CD8-positive, alpha-beta memory T cell (primary cell): ENCODE results near the gene KLHL7. TPM values are rescaled to one million over a fixed set of nuclear protein-coding genes. Genes with fewer than 3 reads are reported as not detected.
"Not testable (repeated sequence)": the region's sequence is repeated elsewhere in the genome, so short reads cannot be mapped to it uniquely, and the experiment has no call there.

Source experiments
- CTCF ChIA-PET: fragments of 350-600 bp; sonication (Branson Sonifier 250); formaldehyde crosslinking; loops from one replicate; lab custom pipeline; 2021; ENCODE audit warnings: antibody characterized with exemption; lab: Charles Lee
- POLR2A ChIA-PET: fragments of 350-600 bp; sonication (Branson Sonifier 250); formaldehyde crosslinking; loops from one replicate; lab custom pipeline; 2021; ENCODE audit warnings: antibody characterized with exemption; lab: Charles Lee
- DNase-seq, 5 donors: peaks; one replicate each; pipeline versions ENCODE4 v3.0.0 to v3.0.0-alpha.2; 2020 to 2022; ENCODE audit warnings: mixed read lengths in 1 of 5
- H3K27ac ChIP-seq: one replicate; pipeline ENCODE4 v1.7.0; 2013; ENCODE audit warnings: low read depth, mild to moderate bottlenecking, low read length, moderate library complexity
- H3K27me3 ChIP-seq: 2 replicates; pipeline ENCODE4 v1.7.0; 2013; ENCODE audit warnings: low read length, mild to moderate bottlenecking; ENCODE audit not compliant: insufficient read depth, poor library complexity, severe bottlenecking
- H3K36me3 ChIP-seq: 2 replicates; pipeline ENCODE4 v1.7.0; 2013; ENCODE audit warnings: mild to moderate bottlenecking, low read length, moderate library complexity; ENCODE audit not compliant: insufficient read depth
- H3K4me1 ChIP-seq: 2 replicates; pipeline ENCODE4 v1.7.0; 2013; ENCODE audit warnings: mild to moderate bottlenecking, low read length, moderate library complexity; ENCODE audit not compliant: insufficient read depth
- H3K4me3 ChIP-seq: 2 replicates; pipeline ENCODE4 v1.7.0; 2013; ENCODE audit warnings: mild to moderate bottlenecking, low read length
- H3K9me3 ChIP-seq: 2 replicates; pipeline ENCODE4 v1.7.0; 2013; ENCODE audit warnings: mild to moderate bottlenecking, low read length
- H3K27ac Mint-ChIP-seq, 8 donors: one replicate each; pipeline ENCODE4 v1.8.0; 2020 to 2021; ENCODE audit warnings: mixed read lengths in 8 of 8, mild to moderate bottlenecking in 6 of 8, inconsistent platforms in 3 of 8, moderate library complexity in 3 of 8
- H3K27me3 Mint-ChIP-seq, 2 donors: one replicate each; pipeline ENCODE4 v1.8.0; 2020 to 2021; ENCODE audit warnings: mixed read lengths in 2 of 2, mild to moderate bottlenecking in 1 of 2, moderate library complexity in 1 of 2
- H3K36me3 Mint-ChIP-seq, 3 donors: one replicate each; pipeline ENCODE4 v1.8.0; 2020 to 2021; ENCODE audit warnings: mixed read lengths in 3 of 3, inconsistent platforms in 1 of 3, mild to moderate bottlenecking in 1 of 3
- H3K4me1 Mint-ChIP-seq, 3 donors: one replicate each; pipeline ENCODE4 v1.8.0; 2020 to 2021; ENCODE audit warnings: mixed read lengths in 3 of 3, inconsistent platforms in 1 of 3, mild to moderate bottlenecking in 1 of 3
- H3K4me3 Mint-ChIP-seq, 7 donors: one replicate each; pipeline ENCODE4 v1.8.0; 2020 to 2021; ENCODE audit warnings: mixed read lengths in 7 of 7, mild to moderate bottlenecking in 6 of 7, moderate library complexity in 4 of 7, inconsistent platforms in 2 of 7
- H3K9me3 Mint-ChIP-seq, 5 donors: one replicate each; pipeline ENCODE4 v1.8.0; 2020 to 2022; ENCODE audit warnings: mixed read lengths in 5 of 5, mild to moderate bottlenecking in 3 of 5, moderate library complexity in 2 of 5, inconsistent platforms in 1 of 5
- polyA plus RNA-seq: library from polyadenylated mRNA; unstranded; fragments of 300-500 nt; fragmentation: Illumina TruSeq; gene quantifications from one replicate; pipeline ENCODE4 v1.2.3, GENCODE V29; 2021
- total RNA-seq, 2 experiments: library from RNA; stranded (reverse); gene quantifications; one replicate each; pipeline ENCODE4 v1.2.3, GENCODE V29; 2021

KLHL7 gene
- total and polyA plus RNA-seq, 3 experiments from 2014 or later: 20.4 to 29.9 (median 20.9) TPM

GRCh38 chr7:23184291-23184690 lies 78.7 kb downstream of the KLHL7 start:
- Mint-ChIP-seq H3K36me3 (peaks cover 0 to 43% (median 3%) of the 10 kb centered on the region in 3 donors), H3K4me1 (peaks cover 39 to 59% (median 57%) of the 10 kb centered on the region in 3 donors), H3K4me3 (peak overlapping the region; percentile 29 to 83 (median 45)), H3K27me3 (peaks cover 0 to 5% of the 10 kb centered on the region in 2 donors), H3K27ac (peak overlapping the region in 5 of 8 donors; percentile 7 to 94 (median 81)), H3K9me3 (peaks cover 0 to 2% (median 0%) of the 10 kb centered on the region in 5 donors)
- no peaks in the 10 kb centered on the region for H3K27me3 ChIP-seq
- CTCF ChIA-PET: no interaction called here
- peaks cover 28% of the 10 kb centered on the region for H3K4me1 ChIP-seq
- POLR2A ChIA-PET: no interaction called here
- H3K9me3 ChIP-seq: no peaks in the 10 kb centered on the region
- peaks cover 22% of the 10 kb centered on the region for H3K36me3 ChIP-seq
- no peak overlapping the region for H3K27ac ChIP-seq
- no peak for DNase-seq
- H3K4me3 ChIP-seq: no peak overlapping the region

- no peaks in the 10 kb centered on the region for H3K9me3 ChIP-seq
- H3K27me3 ChIP-seq: no peaks in the 10 kb centered on the region
- ChIA-PET CTCF (no interaction called here), POLR2A (no interaction called here)
- Mint-ChIP-seq H3K4me1 (peaks cover 40 to 59% (median 57%) of the 10 kb centered on the region in 3 donors), H3K9me3 (peaks cover 0 to 2% (median 0%) of the 10 kb centered on the region in 5 donors), H3K27me3 (peaks cover 0 to 5% of the 10 kb centered on the region in 2 donors), H3K27ac (peak overlapping the region in 2 of 8 donors; percentile 78 to 81), H3K36me3 (peaks cover 0 to 45% (median 3%) of the 10 kb centered on the region in 3 donors), H3K4me3 (peak overlapping the region in 1 of 7 donors; percentile 59)
- peaks cover 28% of the 10 kb centered on the region for H3K4me1 ChIP-seq
- H3K27ac ChIP-seq: no peak overlapping the region
- H3K4me3 ChIP-seq: no peak overlapping the region
- H3K36me3 ChIP-seq: peaks cover 23% of the 10 kb centered on the region
- no peak for DNase-seq
Observed at GRCh38 chr7:23184709-23185359, 79.2 kb downstream of the KLHL7 start.

GRCh38 chr7:23185980-23186379 lies 80.4 kb downstream of the KLHL7 start:
- ChIA-PET CTCF (no interaction called here), POLR2A (interaction anchor here (0.7 kb wide), 1 partner anchor 100 kb away, joined by 7 read pairs; no protein-coding TSS in a partner anchor)
- no peak for DNase-seq
- peaks cover 26% of the 10 kb centered on the region for H3K36me3 ChIP-seq
- no peaks in the 10 kb centered on the region for H3K27me3 ChIP-seq
- Mint-ChIP-seq H3K4me3 (no peak overlapping the region), H3K27me3 (peaks cover 0 to 5% of the 10 kb centered on the region in 2 donors), H3K4me1 (peaks cover 42 to 57% (median 55%) of the 10 kb centered on the region in 3 donors), H3K9me3 (peaks cover 0 to 2% (median 0%) of the 10 kb centered on the region in 5 donors), H3K27ac (no peak overlapping the region), H3K36me3 (peaks cover 3 to 51% (median 5%) of the 10 kb centered on the region in 3 donors)
- no peak overlapping the region for H3K27ac ChIP-seq
- no peak overlapping the region for H3K4me3 ChIP-seq
- H3K9me3 ChIP-seq: no peaks in the 10 kb centered on the region
- peaks cover 24% of the 10 kb centered on the region for H3K4me1 ChIP-seq

GRCh38 chr7:23191022-23191421 lies 85.4 kb downstream of the KLHL7 start:
- Mint-ChIP-seq H3K36me3 (peaks cover 7 to 57% (median 15%) of the 10 kb centered on the region in 3 donors), H3K27ac (peak overlapping the region in 3 of 8 donors; percentile 18 to 87 (median 39)), H3K4me3 (no peak overlapping the region), H3K27me3 (no peaks in the 10 kb centered on the region), H3K9me3 (no peaks in the 10 kb centered on the region), H3K4me1 (peaks cover 16 to 21% (median 18%) of the 10 kb centered on the region in 3 donors)
- H3K9me3 ChIP-seq: no peaks in the 10 kb centered on the region
- H3K27me3 ChIP-seq: no peaks in the 10 kb centered on the region
- peaks cover 33% of the 10 kb centered on the region for H3K36me3 ChIP-seq
- ChIA-PET CTCF (interaction anchor here (1.2 kb wide), 1 partner anchor 86 kb away, joined by 3 read pairs; the partner anchor contains the start of gene KLHL7), POLR2A (no interaction called here)
- H3K4me1 ChIP-seq: no peaks in the 10 kb centered on the region
- H3K4me3 ChIP-seq: no peak overlapping the region
- no peak overlapping the region for H3K27ac ChIP-seq
- DNase-seq: no peak

- H3K4me3 Mint-ChIP-seq, H3K9me3 ChIP-seq, H3K4me3 ChIP-seq, H3K27me3 Mint-ChIP-seq, CTCF ChIA-PET, H3K4me1 ChIP-seq, H3K27ac ChIP-seq, H3K4me1 Mint-ChIP-seq, H3K9me3 Mint-ChIP-seq, H3K27me3 ChIP-seq, POLR2A ChIA-PET, H3K27ac Mint-ChIP-seq, DNase-seq: not testable (repeated sequence)
- peaks cover 7 to 55% (median 21%) of the 10 kb centered on the region in 3 donors for H3K36me3 Mint-ChIP-seq
- H3K36me3 ChIP-seq: peaks cover 29% of the 10 kb centered on the region
Observed at GRCh38 chr7:23193650-23194227, 88.2 kb downstream of the KLHL7 start.

- no peak for DNase-seq
- Mint-ChIP-seq H3K36me3 (peaks cover 12 to 63% (median 23%) of the 10 kb centered on the region in 3 donors), H3K9me3 (no peaks in the 10 kb centered on the region), H3K4me1 (peaks cover 0 to under 1% (median under 1%) of the 10 kb centered on the region in 3 donors), H3K27me3 (no peaks in the 10 kb centered on the region), H3K27ac (peak overlapping the region in 1 of 8 donors; percentile 6), H3K4me3 (no peak overlapping the region)
- no peak overlapping the region for H3K4me3 ChIP-seq
- H3K27me3 ChIP-seq: no peaks in the 10 kb centered on the region
- H3K9me3 ChIP-seq: no peaks in the 10 kb centered on the region
- CTCF ChIA-PET: interaction anchor here (1.4 kb wide), 1 partner anchor 10 kb away, joined by 4 read pairs; no protein-coding TSS in a partner anchor
- H3K4me1 ChIP-seq: no peaks in the 10 kb centered on the region
- no peak overlapping the region for H3K27ac ChIP-seq
- peaks cover 26% of the 10 kb centered on the region for H3K36me3 ChIP-seq
- POLR2A ChIA-PET: no interaction called here
Observed at GRCh38 chr7:23196306-23196705, 90.7 kb downstream of the KLHL7 start.

GRCh38 chr7:23197745-23198144 lies 92.2 kb downstream of the KLHL7 start:
- peaks cover 12 to 61% (median 22%) of the 10 kb centered on the region in 3 donors for H3K36me3 Mint-ChIP-seq
- H3K27me3 ChIP-seq, H3K4me1 ChIP-seq, CTCF ChIA-PET, H3K4me3 Mint-ChIP-seq, DNase-seq, H3K27me3 Mint-ChIP-seq, H3K9me3 Mint-ChIP-seq, H3K9me3 ChIP-seq, H3K4me3 ChIP-seq, POLR2A ChIA-PET, H3K4me1 Mint-ChIP-seq, H3K27ac ChIP-seq: not testable (repeated sequence)
- peaks cover 23% of the 10 kb centered on the region for H3K36me3 ChIP-seq
- H3K27ac Mint-ChIP-seq: peak overlapping the region in 1 of 8 donors; percentile 50

- H3K4me3 ChIP-seq: no peak overlapping the region
- H3K4me1 ChIP-seq: no peaks in the 10 kb centered on the region
- ChIA-PET POLR2A (no interaction called here), CTCF (no interaction called here)
- H3K36me3 ChIP-seq: peaks cover 19% of the 10 kb centered on the region
- Mint-ChIP-seq H3K36me3 (peaks cover 13 to 55% (median 21%) of the 10 kb centered on the region in 3 donors), H3K4me3 (no peak overlapping the region), H3K4me1 (peaks cover 0 to 1% (median under 1%) of the 10 kb centered on the region in 3 donors), H3K9me3 (no peaks in the 10 kb centered on the region), H3K27me3 (peaks cover 0 to 6% of the 10 kb centered on the region in 2 donors), H3K27ac (no peak overlapping the region)
- no peaks in the 10 kb centered on the region for H3K9me3 ChIP-seq
- no peaks in the 10 kb centered on the region for H3K27me3 ChIP-seq
- H3K27ac ChIP-seq: no peak overlapping the region
- DNase-seq: no peak
Observed at GRCh38 chr7:23200331-23200730, 94.7 kb downstream of the KLHL7 start.
